Fibroblast of villous mesenchyme (primary cell): ENCODE data around the gene PANK4. TPM values are rescaled to one million over a fixed set of nuclear protein-coding genes. Genes with fewer than 3 reads are reported as not detected.

Experiments used
- DNase-seq: peaks from one replicate; pipeline ENCODE4 v3.0.0-alpha.2; 2010; ENCODE audit warnings: low read depth
- H3K4me3 ChIP-seq: 2 replicates; pipeline ENCODE4 v1.5.1; 2011; ENCODE audit warnings: low read depth, mild to moderate bottlenecking, low read length
- total RNA-seq: library from RNA; depleted of rRNA; stranded (reverse); fragments of >200 nt; gene quantifications from 2 replicates; pipeline ENCODE4 v1.2.3, GENCODE V29; 2012
- TF ChIP-seq, protein P1 (sequence below): IDR thresholded peaks from 2 replicates; pipeline ENCODE4 v1.5.1; 2012; ENCODE audit warnings: low read depth, mild to moderate bottlenecking, low read length; ENCODE audit not compliant: insufficient read depth

The PANK4 gene
- total RNA-seq, 1 donor, result 27.6 TPM

DNA sequence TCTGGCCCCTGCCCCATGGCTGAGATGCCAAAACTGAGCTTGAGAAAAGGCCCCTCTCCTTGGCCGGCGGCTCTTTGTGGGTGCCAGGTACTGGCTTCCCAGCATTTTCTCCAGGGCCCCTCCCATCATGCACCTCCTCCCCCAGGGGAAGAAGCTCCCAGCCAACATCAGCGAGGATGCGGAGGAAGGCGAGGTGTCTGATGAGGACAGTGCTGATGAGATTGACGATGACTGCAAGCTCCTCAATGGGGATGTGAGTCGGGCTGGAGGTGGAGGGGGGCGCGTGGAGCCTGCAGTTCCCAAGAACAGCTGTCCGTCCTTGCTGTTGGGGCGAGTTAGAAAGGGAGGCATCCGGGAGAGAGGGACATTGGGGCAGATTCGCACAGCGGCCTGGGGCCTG, 36.8 kb downstream of the PANK4 start:
- no peak overlapping the region for H3K4me3 ChIP-seq
- no peak for DNase-seq
- TF ChIP-seq, protein P1, sequence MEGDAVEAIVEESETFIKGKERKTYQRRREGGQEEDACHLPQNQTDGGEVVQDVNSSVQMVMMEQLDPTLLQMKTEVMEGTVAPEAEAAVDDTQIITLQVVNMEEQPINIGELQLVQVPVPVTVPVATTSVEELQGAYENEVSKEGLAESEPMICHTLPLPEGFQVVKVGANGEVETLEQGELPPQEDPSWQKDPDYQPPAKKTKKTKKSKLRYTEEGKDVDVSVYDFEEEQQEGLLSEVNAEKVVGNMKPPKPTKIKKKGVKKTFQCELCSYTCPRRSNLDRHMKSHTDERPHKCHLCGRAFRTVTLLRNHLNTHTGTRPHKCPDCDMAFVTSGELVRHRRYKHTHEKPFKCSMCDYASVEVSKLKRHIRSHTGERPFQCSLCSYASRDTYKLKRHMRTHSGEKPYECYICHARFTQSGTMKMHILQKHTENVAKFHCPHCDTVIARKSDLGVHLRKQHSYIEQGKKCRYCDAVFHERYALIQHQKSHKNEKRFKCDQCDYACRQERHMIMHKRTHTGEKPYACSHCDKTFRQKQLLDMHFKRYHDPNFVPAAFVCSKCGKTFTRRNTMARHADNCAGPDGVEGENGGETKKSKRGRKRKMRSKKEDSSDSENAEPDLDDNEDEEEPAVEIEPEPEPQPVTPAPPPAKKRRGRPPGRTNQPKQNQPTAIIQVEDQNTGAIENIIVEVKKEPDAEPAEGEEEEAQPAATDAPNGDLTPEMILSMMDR, result no peak

DNA sequence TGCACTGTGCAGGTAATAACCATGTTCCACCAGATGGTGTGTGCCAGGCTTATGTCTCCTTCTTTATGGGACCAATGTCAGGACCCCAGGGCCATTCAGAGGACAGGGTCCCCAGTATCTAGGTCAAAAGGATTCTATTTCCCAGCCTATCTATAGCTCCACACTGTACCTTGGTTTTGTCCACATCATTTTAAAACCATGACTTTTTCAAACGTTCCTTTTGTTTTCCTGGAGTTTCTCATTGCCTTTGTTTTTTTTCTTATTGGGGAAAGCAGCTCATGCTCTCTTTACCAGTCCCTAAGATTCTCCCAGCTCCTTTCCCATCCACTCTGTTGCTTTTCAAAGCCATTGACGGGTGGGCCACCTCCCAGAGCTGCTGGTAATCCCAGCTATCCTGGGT, 37.7 kb downstream of the PANK4 start:
- DNase-seq, result no peak
- no peak overlapping the region for H3K4me3 ChIP-seq
- TF ChIP-seq, protein P1, result no peak

DNA sequence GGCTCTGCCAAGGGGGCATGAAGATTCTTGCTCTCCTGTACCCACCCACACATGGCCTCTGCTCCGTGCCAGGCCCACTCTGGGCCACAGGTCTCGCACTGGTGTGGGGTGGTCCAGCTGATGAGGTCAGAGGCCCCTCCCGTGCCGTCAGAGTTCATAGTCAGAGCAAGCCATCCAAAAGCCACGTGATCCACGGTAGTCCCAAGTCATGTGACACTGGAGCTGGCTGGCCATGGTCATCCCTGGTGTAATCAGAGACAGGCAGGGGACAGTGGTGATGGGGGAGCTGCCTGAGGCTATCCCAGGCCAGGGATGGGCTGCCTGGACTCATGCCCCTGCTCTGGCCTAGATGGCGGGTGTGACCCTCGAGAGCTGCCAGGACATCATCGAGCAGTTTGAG, 39.8 kb downstream of the PANK4 start:
- H3K4me3 ChIP-seq, result no peak overlapping the region
- DNase-seq, result no peak
- TF ChIP-seq, protein P1, result no peak

DNA sequence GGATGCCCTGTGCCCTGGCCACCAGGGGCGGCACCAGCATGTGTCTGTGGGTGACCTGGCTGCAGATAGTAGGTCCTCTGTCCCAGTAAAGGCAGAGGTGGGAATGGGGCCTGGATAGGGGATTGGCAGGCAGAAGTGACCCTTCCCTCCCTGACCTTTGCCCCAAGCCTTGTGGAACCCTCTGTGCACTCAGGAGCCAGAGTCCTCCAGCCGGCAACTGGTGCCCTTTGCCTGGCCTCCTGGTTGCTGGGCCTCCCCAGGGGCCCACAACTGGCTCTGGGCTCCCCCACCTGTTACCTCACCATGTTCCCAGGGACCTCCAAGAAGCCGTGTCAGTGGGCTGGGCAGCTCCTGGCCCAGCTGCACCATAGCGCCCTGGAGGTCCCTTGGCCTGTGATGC, 40.4 kb downstream of the PANK4 start:
- TF ChIP-seq, protein P1, result no peak
- no peak for DNase-seq
- no peak overlapping the region for H3K4me3 ChIP-seq

DNA sequence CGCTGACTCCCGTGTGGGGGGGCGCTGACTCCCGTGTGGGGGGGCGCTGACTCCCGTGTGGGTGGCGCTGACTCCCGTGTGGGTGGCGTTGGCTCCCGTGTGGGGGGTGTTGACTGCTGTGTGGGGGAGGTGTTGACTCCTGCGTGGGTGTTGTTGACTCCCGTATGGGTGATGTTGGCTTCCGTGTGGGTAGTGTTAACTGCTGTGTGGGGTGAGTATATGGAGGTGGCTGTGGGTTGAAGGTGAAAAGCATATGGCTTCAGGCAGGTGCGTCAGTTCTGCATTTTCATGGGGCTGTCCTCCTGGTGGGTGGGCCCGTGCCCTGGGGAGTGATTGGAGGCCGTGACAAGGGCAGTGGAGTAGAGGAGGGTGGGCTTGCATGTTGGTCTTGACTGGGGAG, 42.4 kb downstream of the PANK4 start:
- no peak for DNase-seq
- TF ChIP-seq, protein P1, result no peak

DNA sequence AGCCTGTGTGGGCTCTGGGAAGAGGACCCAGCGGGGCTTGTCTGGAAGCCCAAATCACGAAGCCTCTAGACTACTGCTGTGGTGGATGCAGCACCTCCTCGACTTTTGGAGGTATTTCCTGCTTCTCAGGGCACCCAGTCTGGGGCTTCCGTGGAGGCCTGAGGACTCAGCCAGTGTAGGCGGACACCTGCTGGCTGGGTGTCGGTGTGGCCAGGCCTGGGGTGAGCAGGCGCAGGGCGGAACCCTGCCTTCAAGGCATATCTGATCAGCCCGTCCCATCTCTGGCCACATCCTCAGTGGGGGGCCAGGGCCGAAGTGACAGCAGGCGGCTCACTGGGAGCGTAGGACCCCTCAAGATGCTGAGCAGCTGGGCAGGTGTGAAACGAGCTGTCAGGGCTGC, 43.4 kb downstream of the PANK4 start:
- no peak for DNase-seq
- no peak overlapping the region for H3K4me3 ChIP-seq
- TF ChIP-seq, protein P1, result no peak

More for the DNA sequence above, 42.4 kb downstream of the PANK4 start:
- no peak overlapping the region for H3K4me3 ChIP-seq

DNA sequence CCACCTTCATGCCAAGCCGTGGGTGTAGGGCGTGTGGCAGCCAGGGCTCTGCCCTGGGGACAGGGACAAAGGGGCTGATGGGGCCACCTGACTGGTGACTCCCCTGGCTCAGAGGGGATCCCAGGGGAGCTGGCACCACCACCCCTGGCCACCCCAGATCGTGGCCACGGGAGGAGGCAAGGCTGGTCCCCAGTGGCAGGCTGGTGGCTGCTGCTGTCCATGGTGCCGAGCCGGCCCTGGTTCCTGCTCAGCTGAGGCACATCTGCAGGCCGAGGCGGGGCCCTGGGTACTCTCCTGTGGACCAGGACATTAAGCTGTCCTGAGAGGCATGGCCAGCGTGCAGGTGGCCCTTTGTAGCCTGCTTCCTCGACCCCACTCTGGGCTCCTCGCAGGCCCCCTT, 43.8 kb downstream of the PANK4 start:
- H3K4me3 ChIP-seq, result no peak overlapping the region
- no peak for DNase-seq
- TF ChIP-seq, protein P1, result no peak
